Germinal center (tissue), 1 donor: ENCODE data around the gene GATA5.

Source experiments
- DNase-seq: peaks from one replicate; pipeline ENCODE4 v3.0.0; 2012; ENCODE audit warnings: mixed read lengths, low spot score

Gene GATA5

GRCh38 chr20:62475772-62476055, at the start of gene GATA5:
Gene GATA5 (minus strand): TSS chr20:62475995. CDS start chr20:62475521, 474 bp downstream.
- DNase-seq: no peak

DNA sequence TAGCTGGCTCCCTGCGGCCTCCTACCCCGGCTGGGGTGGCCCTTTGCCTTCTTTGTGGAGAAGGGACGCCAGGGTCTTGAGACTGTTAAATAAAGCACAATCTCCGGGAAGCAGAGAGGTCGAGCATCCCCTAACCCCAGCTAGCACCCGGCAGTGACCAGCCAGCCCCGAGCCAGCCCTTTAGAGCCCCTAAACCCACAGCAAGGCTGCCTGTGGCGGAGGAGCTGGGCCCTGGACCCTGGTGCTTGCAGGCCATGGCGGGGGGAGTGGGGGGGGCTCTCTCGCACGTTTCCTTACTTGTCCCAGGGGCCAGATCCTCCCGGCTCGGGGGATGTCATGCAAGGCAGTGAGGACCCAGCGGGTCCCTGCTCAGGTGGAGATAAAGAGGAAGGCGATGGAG, 49.2 kb upstream of the GATA5 start:
- no peak for DNase-seq

DNA sequence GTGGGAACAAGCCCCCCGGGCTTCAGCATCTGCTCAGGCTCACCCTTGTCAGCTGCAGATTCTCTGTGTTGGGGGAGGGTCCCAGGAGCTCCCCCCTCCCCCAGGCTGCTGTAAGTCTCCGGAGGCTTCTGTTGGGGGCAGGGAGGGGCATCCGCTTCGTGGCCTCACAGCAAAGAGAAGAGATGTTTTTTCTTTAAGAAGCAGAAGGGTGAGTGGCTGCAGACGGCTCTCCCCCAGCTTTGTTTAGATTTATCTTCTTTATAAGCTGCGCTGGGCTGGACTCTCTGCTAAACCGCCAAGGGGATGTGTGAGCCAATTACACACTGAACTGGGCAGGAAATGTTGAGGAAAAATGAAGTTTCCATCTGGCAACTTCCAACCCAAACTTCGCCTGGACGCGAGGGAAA, 48.7 kb upstream of the GATA5 start:
- no peak for DNase-seq

DNA sequence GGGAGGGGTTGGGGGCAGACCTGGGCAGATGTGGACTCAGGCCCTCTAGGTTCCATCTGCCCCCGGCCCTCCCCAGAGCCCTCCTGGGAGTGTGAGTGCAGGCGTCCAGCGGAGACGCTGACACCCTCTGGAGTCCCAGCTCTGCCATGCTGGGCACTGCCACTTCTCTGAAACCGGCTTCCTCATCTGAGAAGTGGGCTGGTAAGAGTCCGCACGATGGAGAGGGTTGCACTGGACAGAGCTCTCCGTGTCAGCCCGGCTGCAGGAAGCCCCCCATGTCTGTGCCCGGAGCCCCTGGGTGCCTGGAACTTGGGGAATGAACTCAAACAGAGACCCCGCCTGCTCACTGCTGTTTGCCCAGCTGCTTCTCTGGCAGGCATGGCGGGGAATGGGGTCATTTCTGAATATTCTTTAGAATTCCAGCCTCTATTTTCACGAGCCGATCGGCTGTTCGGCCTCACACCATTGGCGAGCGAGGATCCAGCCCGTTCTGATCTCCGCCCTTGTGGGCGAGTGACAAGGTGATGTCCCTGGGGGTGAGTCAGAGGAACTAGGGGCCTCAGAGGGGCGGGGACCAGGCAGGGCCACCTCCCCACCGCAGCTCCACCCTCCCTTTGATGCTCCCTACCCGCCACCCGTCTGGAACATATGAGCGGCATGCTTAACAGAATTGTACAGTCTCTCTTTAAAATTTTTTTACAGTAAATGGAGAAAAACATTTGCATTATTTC, 47.8 kb upstream of the GATA5 start:
- no peak for DNase-seq

- no peak for DNase-seq
Observed at GRCh38 chr20:62522748-62523396, 47.1 kb upstream of the GATA5 start.

- no peak for DNase-seq
Observed at GRCh38 chr20:62519826-62520225, 44.0 kb upstream of the GATA5 start.

DNA sequence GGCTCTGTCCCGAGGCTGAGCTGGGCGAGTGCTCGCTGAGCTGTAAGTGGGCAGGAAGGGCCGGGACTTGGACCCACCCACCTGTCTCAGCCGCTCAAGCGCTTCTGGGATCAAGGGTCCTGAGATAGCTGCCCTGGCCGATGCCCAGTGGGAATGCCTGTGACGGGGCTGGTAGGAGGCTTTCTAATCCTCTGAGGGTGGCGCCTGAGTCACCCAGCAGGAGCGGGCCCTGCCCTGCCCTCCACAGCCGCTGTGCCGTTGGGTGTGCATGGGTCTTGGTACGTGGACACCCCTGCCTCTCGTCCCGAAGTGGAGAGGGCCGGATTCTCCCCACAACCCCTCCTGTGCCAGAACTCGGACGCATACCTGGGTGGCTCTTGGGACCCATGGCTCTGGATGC, 43.1 kb upstream of the GATA5 start:
- DNase-seq: no peak

DNA sequence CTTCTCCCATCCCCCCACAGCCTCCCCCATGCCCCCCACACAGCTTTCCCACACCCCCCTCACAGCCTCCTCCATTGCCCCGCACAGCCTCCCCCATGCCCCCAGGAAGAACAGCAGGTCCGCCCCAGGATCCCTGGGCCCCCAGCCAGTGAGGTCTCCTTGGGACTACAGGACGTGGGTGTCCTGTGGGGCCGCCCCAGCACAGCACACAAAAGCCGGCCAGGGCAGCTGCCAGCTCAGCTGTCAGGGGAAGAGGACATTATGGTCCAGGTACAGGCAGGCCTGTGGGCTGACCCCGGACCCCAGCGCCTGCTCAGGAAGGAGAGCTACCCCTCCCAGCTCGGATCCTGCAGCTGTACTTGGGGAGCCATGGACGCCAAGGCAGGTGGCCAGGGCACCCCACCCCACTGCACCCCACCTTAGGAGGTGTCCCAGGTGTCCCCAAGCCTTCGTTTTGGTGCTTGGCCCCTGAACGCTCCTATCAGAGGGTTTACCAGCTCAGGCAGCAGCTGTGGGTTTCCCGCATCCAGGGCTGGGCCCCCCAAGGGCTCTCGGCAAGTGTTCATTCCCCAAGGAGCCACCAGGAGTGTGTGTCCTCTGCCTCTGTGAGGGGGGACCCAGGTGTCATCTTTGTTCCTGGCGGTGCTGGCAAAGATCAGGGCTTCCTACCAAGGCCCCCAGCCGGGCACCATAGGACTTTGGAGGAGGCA, 42.3 kb upstream of the GATA5 start:
- DNase-seq: no peak

- no peak for DNase-seq
Observed at GRCh38 chr20:62517168-62517567, 41.4 kb upstream of the GATA5 start.

- no peak for DNase-seq
Observed at GRCh38 chr20:62516338-62516737, 40.5 kb upstream of the GATA5 start.

GRCh38 chr20:62515826-62516225, 40.0 kb upstream of the GATA5 start:
- DNase-seq: no peak

- no peak for DNase-seq
Observed at GRCh38 chr20:62515280-62515679, 39.5 kb upstream of the GATA5 start.

- no peak for DNase-seq
Observed at GRCh38 chr20:62513991-62514390, 38.2 kb upstream of the GATA5 start.

GRCh38 chr20:62511915-62512610, 36.3 kb upstream of the GATA5 start:
- no peak for DNase-seq

DNA sequence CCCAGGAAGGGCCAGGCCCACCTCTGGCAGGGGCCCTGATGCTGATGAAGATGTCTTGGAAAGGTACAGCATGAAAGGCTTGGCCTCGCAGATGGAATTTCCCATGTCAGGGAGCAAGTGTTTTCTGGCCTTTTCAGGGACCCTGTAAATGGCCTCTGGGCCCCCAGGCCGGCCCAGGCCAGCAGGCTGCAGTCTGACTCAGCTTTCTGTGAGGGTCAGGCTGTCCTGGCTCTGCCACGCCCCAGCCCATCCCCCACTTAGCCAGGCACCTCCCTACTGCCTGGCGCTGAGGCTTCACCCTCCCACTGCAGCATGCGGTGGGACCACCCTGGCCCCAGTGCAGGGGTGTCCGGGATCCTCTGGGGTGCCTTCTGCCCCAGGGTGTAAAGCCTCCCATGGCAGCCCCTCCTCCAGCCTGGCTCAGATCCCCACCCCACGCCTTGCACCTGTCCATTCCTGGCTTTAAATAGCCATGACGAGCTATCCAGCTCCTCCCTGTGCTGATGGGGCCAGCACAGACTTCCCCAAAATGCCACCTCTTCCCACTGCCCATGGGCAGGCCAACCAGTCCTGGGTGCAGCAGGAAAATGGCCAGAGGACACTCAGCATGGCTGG, 35.6 kb upstream of the GATA5 start:
- DNase-seq: no peak

DNA sequence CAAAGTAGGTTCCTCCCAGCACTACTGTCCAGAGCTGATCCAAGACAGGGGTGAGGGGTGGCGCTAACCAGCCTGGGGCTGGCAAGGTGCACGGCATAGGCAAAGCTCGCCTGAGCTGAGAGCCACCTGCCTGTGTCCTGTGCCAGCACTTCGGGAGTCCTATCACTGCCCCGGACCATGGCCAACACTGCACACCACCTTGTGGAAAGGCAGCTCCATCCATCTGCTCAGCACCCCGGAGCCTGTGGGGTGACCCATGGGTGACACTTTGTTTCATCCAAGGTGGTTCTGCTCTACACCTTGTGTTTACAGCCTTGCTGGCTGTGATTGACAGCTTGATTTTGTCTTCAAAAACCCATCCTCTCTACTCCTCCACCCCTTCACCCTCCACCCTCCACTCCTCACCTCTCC, 32.9 kb upstream of the GATA5 start:
- DNase-seq: no peak

DNA sequence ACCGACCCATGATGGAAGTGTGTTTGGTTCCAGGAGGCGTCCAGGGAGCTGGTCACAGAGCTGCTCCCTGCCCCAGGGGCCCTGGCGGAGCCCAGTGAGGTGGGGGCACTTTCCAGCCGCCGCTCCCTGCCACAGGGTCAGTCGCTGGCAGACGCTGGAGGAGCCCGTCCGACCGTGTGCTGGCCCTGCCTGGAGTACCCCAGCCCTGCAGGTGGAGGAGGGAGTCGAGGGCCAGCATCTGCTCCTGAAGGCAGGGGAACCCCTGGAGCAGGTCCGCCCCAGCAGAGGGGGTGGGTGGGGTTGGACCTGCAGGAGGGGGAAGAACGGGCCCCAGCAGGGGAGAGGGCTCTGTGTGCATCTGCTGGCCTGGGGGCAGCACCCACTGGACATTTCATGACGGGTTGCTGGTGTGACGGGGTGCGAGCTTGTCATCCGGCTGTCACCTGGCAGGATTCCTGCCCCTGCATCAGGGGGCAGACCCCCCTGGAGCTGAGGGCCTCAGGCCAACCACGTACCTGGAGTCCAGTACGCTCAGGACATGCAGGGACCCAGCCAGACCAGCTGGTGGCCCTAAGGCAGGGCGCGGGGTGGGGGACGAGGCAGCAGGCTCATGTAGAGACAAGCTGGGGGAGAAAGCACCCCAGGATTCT, 32.3 kb upstream of the GATA5 start:
- no peak for DNase-seq

DNA sequence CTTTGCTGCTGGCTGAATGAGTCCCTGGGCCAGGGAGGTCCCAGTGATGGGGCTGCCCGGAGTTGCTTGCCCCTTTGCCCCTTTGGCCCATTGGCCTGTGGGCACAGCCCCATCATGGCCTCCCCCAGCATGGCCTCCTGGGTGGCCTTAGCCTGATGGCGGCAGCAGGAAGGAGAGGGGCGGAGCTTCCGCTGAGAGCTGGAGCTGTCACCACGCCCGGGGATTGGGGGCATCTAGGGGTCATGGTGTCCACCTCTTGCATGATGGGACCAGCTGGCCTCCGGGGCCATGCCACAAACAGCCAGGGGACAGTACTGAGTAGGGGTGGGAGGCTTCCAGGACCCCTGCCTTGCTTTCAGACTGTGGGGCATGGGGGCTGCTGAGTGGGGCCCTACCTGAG, 31.5 kb upstream of the GATA5 start:
- no peak for DNase-seq

DNA sequence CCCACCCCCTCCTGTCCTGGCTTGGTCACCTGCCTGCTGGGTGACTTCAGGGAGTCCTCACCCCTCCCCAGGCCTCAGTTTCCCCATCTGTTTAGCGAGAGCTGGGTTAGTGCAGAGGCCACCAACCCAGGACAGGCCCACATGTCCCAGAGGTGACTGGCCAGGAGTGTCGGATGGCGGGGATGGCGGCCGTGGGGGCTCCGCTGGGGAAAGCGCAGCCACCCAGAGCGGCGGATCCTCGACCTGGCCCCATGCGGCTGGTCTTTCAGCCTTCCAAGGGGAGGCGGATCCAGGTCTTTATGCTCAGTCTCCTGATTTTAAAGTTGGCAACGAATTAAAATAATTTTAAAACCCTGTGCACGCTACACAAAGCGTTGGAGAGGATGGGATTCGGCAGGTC, 31.0 kb upstream of the GATA5 start:
- no peak for DNase-seq

GRCh38 chr20:62506087-62506486, 30.3 kb upstream of the GATA5 start:
- no peak for DNase-seq

GRCh38 chr20:62505337-62506045, 29.7 kb upstream of the GATA5 start:
- DNase-seq: no peak
